ENCODE measurements around the gene CCL23. TPM values are rescaled to one million over a fixed set of nuclear protein-coding genes. Genes with fewer than 3 reads are reported as not detected.
A peak's percentile ranks its signal among the peaks of the same experiment; 100 is the strongest.
"Not testable (repeated sequence)": the region's sequence is repeated elsewhere in the genome, so short reads cannot be mapped to it uniquely, and the experiment has no call there.

The CCL23 gene
- total and polyA plus RNA-seq, 2 donors, result 0.85 to 16.9 TPM

GRCh38 chr17:35998018-35998545 is 19.7 kb downstream of the CCL23 start:
- no peaks in the 10 kb centered on the region for H3K4me1 ChIP-seq (ENCODE audit: insufficient read depth)
- H3K36me3 ChIP-seq (ENCODE audit: insufficient read depth), result no peaks in the 10 kb centered on the region
- WGBS, result 75% methylated on average over 11 of the region's 11 CpGs
- no peak overlapping the region for H3K4me3 ChIP-seq (ENCODE audit: low read depth, low read length)
- DNase-seq (ENCODE audit: extremely low spot score), result no peak
- no peak overlapping the region for H3K27ac ChIP-seq (ENCODE audit: low read depth)

DNA sequence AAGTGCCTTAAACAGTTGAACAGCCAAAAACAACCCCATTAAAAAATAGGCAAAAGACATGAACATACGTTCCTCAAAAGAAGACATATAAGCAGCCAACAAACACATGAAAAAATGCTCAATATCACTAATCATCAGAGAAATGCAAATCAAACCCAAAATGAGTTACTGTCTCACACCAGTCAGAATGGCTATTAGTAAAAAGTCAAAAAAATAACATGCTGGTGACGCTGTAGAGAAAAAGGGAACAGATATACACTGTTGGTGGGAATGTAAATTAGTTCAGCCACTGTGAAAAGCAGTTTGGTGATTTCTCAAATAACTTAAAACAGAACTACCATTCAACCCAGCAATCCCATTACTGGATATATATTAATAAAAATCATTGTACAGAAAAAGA is 22.4 kb downstream of the CCL23 start:
- H3K4me1 ChIP-seq (ENCODE audit: insufficient read depth); H3K36me3 ChIP-seq (ENCODE audit: insufficient read depth); DNase-seq (ENCODE audit: extremely low spot score); H3K27ac ChIP-seq (ENCODE audit: low read depth); H3K4me3 ChIP-seq (ENCODE audit: low read depth, low read length): not testable (repeated sequence)
- WGBS, result 88% methylated on average over 2 of the region's 2 CpGs

GRCh38 chr17:35991075-35991474 is 26.7 kb downstream of the CCL23 start:
- DNase-seq (ENCODE audit: extremely low spot score), result no peak
- WGBS, result 85% methylated on average over 2 of the region's 2 CpGs
- H3K4me3 ChIP-seq (ENCODE audit: low read depth, low read length), result no peak overlapping the region
- H3K27ac ChIP-seq (ENCODE audit: low read depth), result no peak overlapping the region
- H3K4me1 ChIP-seq (ENCODE audit: insufficient read depth), result no peaks in the 10 kb centered on the region
- no peaks in the 10 kb centered on the region for H3K36me3 ChIP-seq (ENCODE audit: insufficient read depth)

GRCh38 chr17:35988164-35988563 is 29.6 kb downstream of the CCL23 start:
- DNase-seq (ENCODE audit: extremely low spot score), result no peak
- no peak overlapping the region for H3K27ac ChIP-seq (ENCODE audit: low read depth)
- H3K4me3 ChIP-seq (ENCODE audit: low read depth, low read length), result no peak overlapping the region
- H3K4me1 ChIP-seq (ENCODE audit: insufficient read depth), result no peaks in the 10 kb centered on the region
- no peaks in the 10 kb centered on the region for H3K36me3 ChIP-seq (ENCODE audit: insufficient read depth)

DNA sequence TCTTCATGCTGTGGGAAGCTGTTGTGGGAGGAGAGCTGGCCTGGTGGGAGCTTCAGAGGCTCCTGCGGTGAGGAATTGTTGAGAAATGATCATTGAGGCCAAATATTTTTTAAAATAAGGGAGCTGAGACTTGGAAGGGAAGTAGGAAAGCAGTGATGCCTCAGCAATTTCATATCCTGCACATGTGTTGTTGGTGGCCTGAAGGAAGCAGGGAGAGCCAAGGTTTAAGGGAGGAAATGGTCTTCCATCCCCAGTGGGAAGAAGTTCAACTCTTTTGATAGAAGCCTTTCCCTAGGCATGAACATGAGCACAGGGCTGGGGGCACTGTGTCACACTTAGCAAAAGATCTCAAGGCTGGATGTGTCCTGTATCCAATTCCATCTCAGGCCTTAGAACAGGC is 31.1 kb downstream of the CCL23 start, which contains the start of gene CCL14:
TSS of gene CCL14 (minus strand) at position 87 of the 400 bp plus-strand sequence. CDS start at position 7, 80 bp downstream.
- peak within 1 kb of the TSS; percentile 10 for H3K4me3 ChIP-seq (ENCODE audit: low read depth, low read length)
- no peaks in the 10 kb centered on the region for H3K4me1 ChIP-seq (ENCODE audit: insufficient read depth)
- no peaks in the 10 kb centered on the region for H3K36me3 ChIP-seq (ENCODE audit: insufficient read depth)
- H3K27ac ChIP-seq (ENCODE audit: low read depth), result no peak within 1 kb of the TSS
- WGBS, result 81% methylated on average over 1 of the region's 1 CpG
- DNase-seq (ENCODE audit: extremely low spot score), result no peak

DNA sequence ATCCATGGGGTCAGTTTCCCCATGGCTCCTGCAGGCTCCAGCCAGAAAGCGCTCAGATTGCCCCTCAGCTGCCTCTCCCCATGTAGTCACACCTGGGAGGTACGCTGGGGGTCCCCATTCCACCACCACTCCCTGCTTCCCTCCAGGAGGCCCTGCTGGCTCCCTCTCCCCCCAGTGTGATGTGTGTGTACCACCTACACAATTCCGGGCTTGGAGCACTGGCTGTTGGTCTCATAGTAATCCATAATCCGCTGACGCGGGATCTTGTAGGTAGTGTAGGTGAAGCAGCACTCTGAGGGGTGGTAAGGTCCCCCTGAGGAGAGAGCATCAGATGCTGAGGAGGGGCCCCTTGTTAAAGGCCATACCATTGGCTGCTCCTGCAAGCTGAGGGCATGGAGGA is 33.6 kb downstream of the CCL23 start:
- no peak overlapping the region for H3K4me3 ChIP-seq (ENCODE audit: low read depth, low read length)
- no peaks in the 10 kb centered on the region for H3K4me1 ChIP-seq (ENCODE audit: insufficient read depth)
- H3K36me3 ChIP-seq (ENCODE audit: insufficient read depth), result no peaks in the 10 kb centered on the region
- H3K27ac ChIP-seq (ENCODE audit: low read depth), result no peak overlapping the region
- no peak for DNase-seq (ENCODE audit: extremely low spot score)
- 93% methylated on average over 6 of the region's 6 CpGs for WGBS

DNA sequence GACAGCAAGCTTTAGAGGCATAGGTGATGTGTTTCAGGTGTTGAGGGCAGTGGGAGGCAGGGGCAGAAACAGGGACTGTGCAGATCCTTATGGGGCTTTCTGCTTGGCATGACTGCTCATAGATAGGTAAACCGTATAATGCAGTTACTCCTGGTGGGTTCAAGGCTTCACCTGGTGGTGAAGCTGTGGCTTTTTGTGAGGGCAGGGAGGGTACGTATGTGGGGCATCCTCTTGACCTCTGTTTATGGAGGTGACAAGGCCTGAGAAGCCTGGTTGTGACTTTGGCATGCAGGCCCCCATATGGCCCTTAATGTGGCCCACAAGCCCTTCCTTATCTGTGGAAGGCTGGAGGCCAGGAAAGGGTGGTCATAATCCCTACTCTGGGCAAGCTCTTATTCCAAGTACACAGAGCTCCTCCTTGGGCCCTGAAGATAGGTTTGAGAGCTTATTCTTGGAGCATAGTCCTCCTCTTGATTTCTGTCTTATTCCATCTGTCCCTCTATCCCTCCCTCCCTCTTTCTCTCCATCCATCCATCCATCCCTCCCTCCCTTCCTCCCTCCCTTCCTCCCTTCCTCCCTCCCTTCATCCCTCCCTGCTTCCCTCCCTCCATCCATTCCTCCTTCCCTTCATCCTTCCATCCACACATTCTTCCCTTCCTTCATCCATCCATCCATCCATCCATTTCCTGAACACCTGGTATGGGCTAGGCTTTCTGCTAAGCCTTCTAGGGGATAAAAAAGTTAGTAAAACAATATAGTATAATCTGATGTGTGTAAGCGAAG is 35.2 kb downstream of the CCL23 start:
- 87% methylated on average over 3 of the region's 3 CpGs for WGBS
- H3K4me3 ChIP-seq (ENCODE audit: low read depth, low read length), result no peak overlapping the region
- H3K27ac ChIP-seq (ENCODE audit: low read depth), result no peak overlapping the region
- H3K36me3 ChIP-seq (ENCODE audit: insufficient read depth), result no peaks in the 10 kb centered on the region
- no peaks in the 10 kb centered on the region for H3K4me1 ChIP-seq (ENCODE audit: insufficient read depth)
- DNase-seq (ENCODE audit: extremely low spot score), result no peak

- no peak overlapping the region for H3K4me3 ChIP-seq (ENCODE audit: low read depth, low read length)
- no peaks in the 10 kb centered on the region for H3K36me3 ChIP-seq (ENCODE audit: insufficient read depth)
- WGBS, result 74% methylated on average over 4 of the region's 4 CpGs
- no peaks in the 10 kb centered on the region for H3K4me1 ChIP-seq (ENCODE audit: insufficient read depth)
- DNase-seq (ENCODE audit: extremely low spot score), result no peak
- H3K27ac ChIP-seq (ENCODE audit: low read depth), result no peak overlapping the region
Observed at GRCh38 chr17:35981908-35982330, 35.9 kb downstream of the CCL23 start.

GRCh38 chr17:35981246-35981645 is 36.5 kb downstream of the CCL23 start, which contains the start of gene CCL16:
TSS of gene CCL16 (minus strand) at chr17:35981497. CDS start at chr17:35981420, 77 bp downstream.
- DNase-seq (ENCODE audit: extremely low spot score), result no peak
- Histone ChIP-seq H3K27ac (ENCODE audit: low read depth) (no peak within 1 kb of the TSS), H3K36me3 (ENCODE audit: insufficient read depth) (no peaks in the 10 kb centered on the region), H3K4me3 (ENCODE audit: low read depth, low read length) (no peak within 1 kb of the TSS), H3K4me1 (ENCODE audit: insufficient read depth) (no peaks in the 10 kb centered on the region)
- 89% methylated on average over 12 of the region's 12 CpGs for WGBS

DNA sequence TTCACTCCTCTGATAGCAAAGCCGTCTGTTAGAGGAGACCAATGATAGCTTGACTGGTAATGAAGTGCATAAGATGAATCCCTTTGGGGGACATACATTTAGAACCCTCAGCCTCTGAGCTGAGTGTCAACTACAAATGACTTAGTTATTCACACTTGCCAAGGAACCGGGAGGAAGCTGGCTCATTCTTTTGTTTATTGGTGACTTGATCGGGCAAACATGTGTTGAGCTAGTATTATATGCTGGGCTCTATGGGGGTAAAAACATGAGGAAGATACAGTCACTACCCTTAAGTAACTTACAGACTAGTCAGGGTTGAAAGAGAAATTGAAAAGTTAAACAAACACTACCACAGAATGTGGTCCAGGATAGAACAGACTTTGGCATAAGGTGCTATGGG is 39.4 kb downstream of the CCL23 start:
- H3K36me3 ChIP-seq (ENCODE audit: insufficient read depth), result no peaks in the 10 kb centered on the region
- H3K27ac ChIP-seq (ENCODE audit: low read depth), result no peak overlapping the region
- DNase-seq (ENCODE audit: extremely low spot score), result no peak
- no peaks in the 10 kb centered on the region for H3K4me1 ChIP-seq (ENCODE audit: insufficient read depth)
- 70% methylated on average over 3 of the region's 3 CpGs for WGBS
- no peak overlapping the region for H3K4me3 ChIP-seq (ENCODE audit: low read depth, low read length)

- 90% methylated on average over 7 of the region's 7 CpGs for WGBS
- H3K4me1 ChIP-seq (ENCODE audit: insufficient read depth), result no peaks in the 10 kb centered on the region
- DNase-seq (ENCODE audit: extremely low spot score), result no peak
Observed at GRCh38 chr17:35977509-35977908, 40.3 kb downstream of the CCL23 start.

GRCh38 chr17:35973333-35974260 is 44.2 kb downstream of the CCL23 start:
- no peak overlapping the region for H3K27ac ChIP-seq (ENCODE audit: low read depth)
- WGBS, result 46% methylated on average over 10 of the region's 10 CpGs
- no peak for DNase-seq (ENCODE audit: extremely low spot score)
- H3K4me1 ChIP-seq (ENCODE audit: insufficient read depth), result no peaks in the 10 kb centered on the region
- H3K36me3 ChIP-seq (ENCODE audit: insufficient read depth), result no peaks in the 10 kb centered on the region
- no peak overlapping the region for H3K4me3 ChIP-seq (ENCODE audit: low read depth, low read length)

More at GRCh38 chr17:35977509-35977908, 40.3 kb downstream of the CCL23 start:
- no peaks in the 10 kb centered on the region for H3K36me3 ChIP-seq (ENCODE audit: insufficient read depth)
- no peak overlapping the region for H3K27ac ChIP-seq (ENCODE audit: low read depth)
- H3K4me3 ChIP-seq (ENCODE audit: low read depth, low read length), result no peak overlapping the region

DNA sequence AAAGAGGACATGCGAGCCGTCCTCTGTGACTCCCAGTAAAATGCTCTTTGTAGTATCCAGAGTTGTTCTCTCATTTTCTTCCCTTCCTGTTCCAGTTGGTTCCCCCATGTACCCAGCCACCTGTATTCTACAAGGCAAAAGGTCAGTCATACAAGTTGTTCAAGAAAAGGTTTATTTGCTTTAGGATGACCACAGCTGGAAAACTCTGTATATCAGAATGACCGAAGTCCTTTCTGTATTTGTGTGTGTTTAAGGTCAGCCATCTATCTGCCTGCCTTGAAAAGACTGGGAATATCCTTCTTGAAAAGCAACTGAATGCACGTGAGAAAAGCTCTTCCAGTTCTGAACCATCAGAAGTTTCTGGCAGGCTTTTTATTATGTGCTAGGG is 44.8 kb downstream of the CCL23 start:
- H3K36me3 ChIP-seq (ENCODE audit: insufficient read depth), result no peaks in the 10 kb centered on the region
- no peak overlapping the region for H3K27ac ChIP-seq (ENCODE audit: low read depth)
- no peak for DNase-seq (ENCODE audit: extremely low spot score)
- H3K4me3 ChIP-seq (ENCODE audit: low read depth, low read length), result no peak overlapping the region
- H3K4me1 ChIP-seq (ENCODE audit: insufficient read depth), result no peaks in the 10 kb centered on the region
- 78% methylated on average over 4 of the region's 4 CpGs for WGBS

All from urinary bladder (tissue), 4 donors.